ENCODE measurements around the gene AR. TPM values are rescaled to one million over a fixed set of nuclear protein-coding genes. Genes with fewer than 3 reads are reported as not detected.

The AR gene
- total and polyA plus RNA-seq, 12 donors, result 1.7 to 35.2 (median 26.4) TPM

GRCh38 chrX:67732864-67733263 lies 189.0 kb downstream of the AR start:
- no peak for TF ChIP-seq CTCF (IDR thresholded peaks at IDR 0.05)
- DNase-seq (no peak), ATAC-seq (no peak)
- H3K4me3 ChIP-seq, result no peak overlapping the region
- no peak overlapping the region for H3K27ac ChIP-seq
- H3K4me1 ChIP-seq, result peaks cover 0 to 7% (median 0%) of the 10 kb centered on the region in 9 donors
- no peaks in the 10 kb centered on the region for H3K36me3 ChIP-seq
- H3K27me3 ChIP-seq, result no peaks in the 10 kb centered on the region
- 63 to 80% methylated on average over 2 of the region's 2 CpGs for WGBS, 2 donors
- intact Hi-C loops (cut with DNase I), result no loop called here
- H3K9me3 ChIP-seq, result no peaks in the 10 kb centered on the region

- Histone ChIP-seq H3K36me3 (no peaks in the 10 kb centered on the region), H3K4me3 (no peak overlapping the region), H3K27ac (no peak overlapping the region), H3K9me3 (no peaks in the 10 kb centered on the region), H3K27me3 (no peaks in the 10 kb centered on the region), H3K4me1 (peaks cover 0 to 7% (median 0%) of the 10 kb centered on the region in 9 donors)
- intact Hi-C loops (cut with DNase I), result no loop called here
- WGBS, 2 donors, result 51 to 81% methylated on average over 2 of the region's 2 CpGs
- DNase-seq (no peak), ATAC-seq (no peak)
- TF ChIP-seq CTCF (IDR thresholded peaks at IDR 0.05), result no peak
Measured at GRCh38 chrX:67734111-67734753, 190.4 kb downstream of the AR start.

- no peak for ATAC-seq
- WGBS, 2 donors, result 18 to 25% methylated on average over 2 of the region's 2 CpGs
- no peaks in the 10 kb centered on the region for H3K27me3 ChIP-seq
- H3K4me1 ChIP-seq, result no peaks in the 10 kb centered on the region
- no peak for DNase-seq
- no peaks in the 10 kb centered on the region for H3K36me3 ChIP-seq
- no peak for TF ChIP-seq CTCF (IDR thresholded peaks at IDR 0.05)
- peaks cover 0 to 22% (median 0%) of the 10 kb centered on the region in 11 donors for H3K9me3 ChIP-seq
- no peak overlapping the region for H3K27ac ChIP-seq
- no peak overlapping the region for H3K4me3 ChIP-seq
- intact Hi-C loops (cut with DNase I), result no loop called here
Measured at GRCh38 chrX:67749536-67749935, 205.7 kb downstream of the AR start.

- DNase-seq (no peak), ATAC-seq (no peak)
- Histone ChIP-seq H3K9me3 (peaks cover 0 to 22% (median 0%) of the 10 kb centered on the region in 11 donors), H3K4me1 (no peaks in the 10 kb centered on the region), H3K27ac (no peak overlapping the region), H3K36me3 (no peaks in the 10 kb centered on the region), H3K27me3 (no peaks in the 10 kb centered on the region), H3K4me3 (no peak overlapping the region)
- WGBS, 2 donors, result 65 to 77% methylated on average over 2 of the region's 2 CpGs
- TF ChIP-seq CTCF (IDR thresholded peaks at IDR 0.05), result no peak
- intact Hi-C loops (cut with DNase I), result no loop called here
Measured at GRCh38 chrX:67750694-67751093, 206.9 kb downstream of the AR start.
